ENCODE data around the gene SCN4A.

DNA sequence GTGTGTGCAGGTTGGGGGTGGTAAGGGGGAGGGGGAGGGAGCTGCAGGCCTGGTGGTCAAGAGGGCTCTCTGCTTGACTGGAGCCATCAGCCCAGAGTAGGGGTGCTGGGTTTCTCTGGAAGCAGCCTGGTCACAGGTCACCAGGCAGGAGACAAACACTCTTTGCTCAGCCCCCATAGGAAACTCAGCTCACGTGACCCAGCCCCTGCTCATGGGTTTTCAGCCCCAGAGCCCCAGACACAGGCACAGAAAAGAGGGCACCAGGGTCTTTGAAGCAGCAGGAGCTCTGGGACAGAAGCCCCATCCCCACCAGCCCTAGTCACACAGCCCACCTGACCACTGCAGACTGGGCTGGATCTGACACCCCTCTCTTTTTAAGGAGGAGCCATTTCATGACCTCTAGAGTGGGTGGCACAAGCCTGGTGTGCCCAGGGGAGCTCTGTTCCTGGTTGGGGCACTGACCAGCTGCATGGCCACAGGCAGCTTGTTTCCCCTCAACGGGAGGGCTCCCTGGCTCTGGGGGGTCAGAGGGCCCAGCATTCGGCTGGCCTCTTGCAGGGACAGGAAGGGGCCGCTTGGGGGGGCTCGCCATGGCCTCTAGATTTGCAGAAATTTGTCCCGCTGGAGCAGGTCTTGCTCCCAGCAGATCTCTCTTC, 26.8 kb downstream of the SCN4A start:
- TF ChIP-seq, protein P1, sequence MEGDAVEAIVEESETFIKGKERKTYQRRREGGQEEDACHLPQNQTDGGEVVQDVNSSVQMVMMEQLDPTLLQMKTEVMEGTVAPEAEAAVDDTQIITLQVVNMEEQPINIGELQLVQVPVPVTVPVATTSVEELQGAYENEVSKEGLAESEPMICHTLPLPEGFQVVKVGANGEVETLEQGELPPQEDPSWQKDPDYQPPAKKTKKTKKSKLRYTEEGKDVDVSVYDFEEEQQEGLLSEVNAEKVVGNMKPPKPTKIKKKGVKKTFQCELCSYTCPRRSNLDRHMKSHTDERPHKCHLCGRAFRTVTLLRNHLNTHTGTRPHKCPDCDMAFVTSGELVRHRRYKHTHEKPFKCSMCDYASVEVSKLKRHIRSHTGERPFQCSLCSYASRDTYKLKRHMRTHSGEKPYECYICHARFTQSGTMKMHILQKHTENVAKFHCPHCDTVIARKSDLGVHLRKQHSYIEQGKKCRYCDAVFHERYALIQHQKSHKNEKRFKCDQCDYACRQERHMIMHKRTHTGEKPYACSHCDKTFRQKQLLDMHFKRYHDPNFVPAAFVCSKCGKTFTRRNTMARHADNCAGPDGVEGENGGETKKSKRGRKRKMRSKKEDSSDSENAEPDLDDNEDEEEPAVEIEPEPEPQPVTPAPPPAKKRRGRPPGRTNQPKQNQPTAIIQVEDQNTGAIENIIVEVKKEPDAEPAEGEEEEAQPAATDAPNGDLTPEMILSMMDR (IDR thresholded peaks at IDR 0.05) = no peak
- no peak for TF ChIP-seq POLR2A (IDR thresholded peaks at IDR 0.05)

Measured in tibial nerve (tissue), 3 donors.